Endothelial cell of umbilical vein (primary cell): ENCODE results near the gene DCC. TPM values are rescaled to one million over a fixed set of nuclear protein-coding genes. Genes with fewer than 3 reads are reported as not detected.

Experiments used
- BruUV-seq: library from RNA; stranded (reverse); fragments of 400-500 nt; replicated peaks from 2 replicates; lab custom pipeline; 2021; lab: Mats Ljungman, UMichigan
- CTCF ChIA-PET: fragments of 300-600, 350-600 bp; sonication (Branson Sonifier 250); formaldehyde crosslinking; loops from one replicate; lab custom pipeline; 2021; ENCODE audit warnings: antibody characterized with exemption, inconsistent platforms; lab: Charles Lee
- POLR2A ChIA-PET: fragments of 300-600, 350-600 bp; sonication (Branson Sonifier 250); formaldehyde crosslinking; loops from one replicate; lab custom pipeline; 2021; ENCODE audit warnings: antibody characterized with exemption, inconsistent platforms; lab: Charles Lee
- DNase-seq: peaks from one replicate; pipeline ENCODE4 v3.0.0-alpha.2; 2011; ENCODE audit warnings: low read depth, low spot score
- FAIRE-seq: peaks from 2 replicates; lab custom pipeline; 2011; peaks lifted over from hg19 to GRCh38; lab: Jason Lieb, UNC
- H2AFZ ChIP-seq: 2 replicates; pipeline ENCODE4 v1.6.0; 2012; ENCODE audit warnings: low read depth, low read length, control low read depth, inconsistent platforms
- H3K27ac ChIP-seq: 2 replicates; pipeline ENCODE4 v1.5.1; 2011; ENCODE audit warnings: low read depth, mild to moderate bottlenecking, control low read depth, low read length, moderate library complexity; ENCODE audit not compliant: insufficient read depth
- H3K27me3 ChIP-seq, 2 experiments: 2 replicates each; pipeline versions ENCODE4 v1.6.0 to v1.6.1; 2011; ENCODE audit warnings: low read length in 2 of 2, mixed read lengths in 1 of 2; ENCODE audit not compliant: control insufficient read depth in 2 of 2, insufficient read depth in 2 of 2
- H3K36me3 ChIP-seq, 2 experiments: 2 replicates in 1 of 2; 3 replicates in 1 of 2; pipeline ENCODE4 v1.5.1; 2011; ENCODE audit warnings: low read length in 2 of 2, mild to moderate bottlenecking in 1 of 2, moderate library complexity in 1 of 2; ENCODE audit not compliant: control insufficient read depth in 2 of 2, insufficient read depth in 2 of 2; ENCODE audit errors: extremely low read depth in 1 of 2
- H3K4me1 ChIP-seq: 3 replicates; pipeline ENCODE4 v1.5.1; 2011; ENCODE audit warnings: mild to moderate bottlenecking, low read length; ENCODE audit not compliant: control insufficient read depth, insufficient read depth; ENCODE audit errors: extremely low read depth
- H3K4me2 ChIP-seq: 2 replicates; pipeline ENCODE4 v1.6.1; 2011; ENCODE audit warnings: low read length, control low read depth, mixed read lengths; ENCODE audit not compliant: insufficient read depth
- H3K4me3 ChIP-seq, 3 experiments: fragments of 200-600 bp in 1 of 3; sonication (generic), shearing (Covaris generic) in 1 of 3; replicated peaks in 1 of 3; 2 replicates each; pipeline ENCODE4 v1.5.1; 2011 to 2016; ENCODE audit warnings: control low read depth in 3 of 3, low read length in 3 of 3, mild to moderate bottlenecking in 2 of 3, inconsistent platforms in 1 of 3, low read depth in 1 of 3, moderate library complexity in 1 of 3; ENCODE audit not compliant: insufficient read depth in 1 of 3
- H3K79me2 ChIP-seq: 2 replicates; pipeline ENCODE4 v1.6.0; 2012; ENCODE audit warnings: low read length, inconsistent platforms; ENCODE audit not compliant: control insufficient read depth, insufficient read depth
- H3K9ac ChIP-seq: replicated peaks from 2 replicates; pipeline ENCODE3; 2011; ENCODE audit warnings: low read length, control low read depth; ENCODE audit not compliant: insufficient read depth; ENCODE audit errors: extremely low read depth
- H3K9me1 ChIP-seq: replicated peaks from 3 replicates; pipeline ENCODE4 v1.6.0; 2011; ENCODE audit warnings: mild to moderate bottlenecking, low read length; ENCODE audit not compliant: control insufficient read depth, insufficient read depth; ENCODE audit errors: extremely low read depth
- H3K9me3 ChIP-seq: replicated peaks from 2 replicates; pipeline ENCODE4 v1.5.1; 2012; ENCODE audit warnings: low read length, inconsistent platforms; ENCODE audit not compliant: control insufficient read depth, insufficient read depth
- H4K20me1 ChIP-seq: replicated peaks from 2 replicates; pipeline ENCODE3; 2011; ENCODE audit warnings: mild to moderate bottlenecking, low read length; ENCODE audit not compliant: control insufficient read depth, insufficient read depth; ENCODE audit errors: extremely low read depth
- CTCF ChIP-seq, 2 donors: IDR thresholded peaks; 1 replicate in 1 of 2; 2 replicates in 1 of 2; pipeline ENCODE4 v1.5.1; 2011; ENCODE audit warnings: low read length in 2 of 2, mild to moderate bottlenecking in 2 of 2, moderate library complexity in 2 of 2, control low read depth in 1 of 2, inconsistent platforms in 1 of 2, low read depth in 1 of 2; ENCODE audit not compliant: insufficient read depth in 1 of 2; ENCODE audit errors: extremely low read depth in 1 of 2
- EZH2 ChIP-seq: IDR thresholded peaks from 2 replicates; pipeline ENCODE4 v1.6.1; 2012; ENCODE audit warnings: borderline replicate concordance, low read depth, mild to moderate bottlenecking, moderate library complexity, low read length, inconsistent platforms; ENCODE audit not compliant: severe bottlenecking
- FOS ChIP-seq: IDR thresholded peaks from 2 replicates; pipeline ENCODE4 v1.6.1; 2011; ENCODE audit warnings: mild to moderate bottlenecking, low read length, moderate library complexity, borderline replicate concordance; ENCODE audit not compliant: insufficient read depth
- GATA2 ChIP-seq: IDR thresholded peaks from 2 replicates; pipeline ENCODE4 v1.7.0; 2011; ENCODE audit warnings: low read depth, mild to moderate bottlenecking, moderate library complexity, mixed read lengths, low read length; ENCODE audit not compliant: insufficient read length, insufficient read depth
- JUN ChIP-seq: IDR thresholded peaks from 2 replicates; pipeline ENCODE4 v1.6.1; 2011; ENCODE audit warnings: borderline replicate concordance, low read depth; ENCODE audit not compliant: insufficient read length, insufficient read depth
- MYC ChIP-seq: IDR thresholded peaks from one replicate; pipeline ENCODE4 v1.6.1; 2011; ENCODE audit warnings: mild to moderate bottlenecking, low read depth, low read length
- POLR2A ChIP-seq: IDR thresholded peaks from 2 replicates; pipeline ENCODE4 v1.6.1; 2012; ENCODE audit warnings: low read depth, mild to moderate bottlenecking, control low read depth, low read length
- POLR2AphosphoS5 ChIP-seq: IDR thresholded peaks from 2 replicates; pipeline ENCODE4 v1.6.1; 2012; ENCODE audit warnings: low read depth, mild to moderate bottlenecking, control low read depth, low read length, moderate library complexity; ENCODE audit not compliant: insufficient read depth
- dilution Hi-C: fragments of 300-500 bp; cut with MboI; formaldehyde crosslinking; loops from one replicate; pipeline ENCODE4 v1.15.0; 2019; ENCODE audit warnings: low sequenced_read_pairs; ENCODE audit not compliant: extremely low pct_ligation_motif_present
- intact Hi-C: fragments of 100-400 bp; cut with micrococcal nuclease; formaldehyde crosslinking; loops from one replicate; pipeline ENCODE4 v1.10.0; 2022
- polyA plus RNA-seq, 4 experiments: library from polyadenylated mRNA; depleted of rRNA in 3 of 4; stranded (reverse) in 3 of 4; unstranded in 1 of 4; fragments of >200 nt; gene quantifications; 2 replicates each; pipeline versions ENCODE4 v1.2.1 to v1.2.3, GENCODE V29; 2011 to 2012; ENCODE audit warnings: missing spikeins in 1 of 4
- total RNA-seq: library from RNA; stranded (reverse); gene quantifications from 2 replicates; pipeline ENCODE4 v1.2.3, GENCODE V29; 2021
- TF ChIP-seq, protein P1 (sequence below): IDR thresholded peaks from 2 replicates; pipeline ENCODE4 v1.6.1; 2011; ENCODE audit not compliant: insufficient read depth, insufficient read length

Gene DCC
- total and polyA plus RNA-seq, 2 donors (not counting 3 experiments of a cell fraction or from before 2014, with no cell fraction given): not detected

- BruUV-seq: no TSS peak
- DNase-seq: no peak
- Histone ChIP-seq H3K9ac (no peak overlapping the region), H3K79me2 (no peaks in the 10 kb centered on the region), H3K4me3 (no peak overlapping the region), H2AFZ (no peak overlapping the region), H3K4me2 (no peak overlapping the region), H3K9me3 (peaks cover 4% of the 10 kb centered on the region), H3K27me3 (no peaks in the 10 kb centered on the region), H3K4me1 (no peaks in the 10 kb centered on the region), H3K27ac (no peak overlapping the region), H3K9me1 (no peaks in the 10 kb centered on the region), H4K20me1 (no peaks in the 10 kb centered on the region), H3K36me3 (no peaks in the 10 kb centered on the region)
- no peak for TF ChIP-seq MYC
- TF ChIP-seq FOS: no peak
- intact Hi-C loops (no loop called here), dilution Hi-C loops (no loop called here)
- CTCF ChIA-PET: no interaction called here
- POLR2A ChIA-PET: no interaction called here
- no peak for FAIRE-seq
These were observed 248.9 kb downstream of the DCC start for GRCh38 chr18:52588931-52589330.

DNA sequence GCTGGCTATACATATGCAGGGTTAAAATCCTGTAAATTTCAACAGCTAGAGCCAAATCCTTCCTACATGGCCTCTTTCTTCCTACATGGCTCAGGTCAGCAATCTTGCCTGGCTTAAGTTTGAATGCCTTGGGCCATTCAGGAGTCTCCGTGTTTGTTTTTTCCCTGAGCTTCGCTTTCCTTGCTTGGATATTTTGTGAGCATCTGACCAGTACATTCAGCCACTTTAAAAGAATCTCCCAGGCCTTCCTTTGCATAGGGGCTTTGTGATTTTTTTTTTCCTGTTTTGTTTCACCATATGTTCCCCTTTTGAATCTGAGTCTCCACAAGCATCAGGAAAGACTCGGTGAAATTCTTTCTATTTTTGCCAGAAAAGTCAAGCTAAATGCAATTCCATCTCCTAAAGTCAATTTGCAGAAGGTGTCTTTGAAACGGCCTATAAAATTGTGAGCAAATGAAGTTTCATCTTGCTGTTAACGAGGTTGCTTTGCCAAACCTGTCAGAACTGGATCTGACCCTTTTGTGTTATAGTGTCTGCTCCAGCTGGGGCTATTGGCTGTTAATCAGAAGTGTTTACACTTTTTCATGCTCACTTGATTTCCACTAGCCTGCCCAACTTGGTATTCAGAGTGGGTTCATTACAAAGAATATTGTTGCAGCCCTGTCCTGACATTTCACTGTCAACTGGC, 256.9 kb downstream of the DCC start:
- no peaks in the 10 kb centered on the region for H3K4me1 ChIP-seq
- no peak overlapping the region for H3K9ac ChIP-seq
- intact Hi-C loops (no loop called here), dilution Hi-C loops (no loop called here)
- CTCF ChIA-PET: no interaction called here
- POLR2A ChIA-PET: no interaction called here
- H2AFZ ChIP-seq: no peak overlapping the region
- H3K79me2 ChIP-seq: no peaks in the 10 kb centered on the region
- no peaks in the 10 kb centered on the region for H3K27me3 ChIP-seq
- DNase-seq (no peak), FAIRE-seq (no peak)
- H3K4me2 ChIP-seq: no peak overlapping the region
- TF ChIP-seq, protein P1, sequence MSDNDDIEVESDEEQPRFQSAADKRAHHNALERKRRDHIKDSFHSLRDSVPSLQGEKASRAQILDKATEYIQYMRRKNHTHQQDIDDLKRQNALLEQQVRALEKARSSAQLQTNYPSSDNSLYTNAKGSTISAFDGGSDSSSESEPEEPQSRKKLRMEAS: no peak
- TF ChIP-seq POLR2AphosphoS5 (no peak), POLR2A (no peak), CTCF (IDR thresholded peaks at IDR 0.05; ENCODE audit: extremely low read depth in 1 of 2, insufficient read depth in 1 of 2, low read depth in 1 of 2, low read length in 2 of 2) (no peak), FOS (no peak), JUN (no peak), MYC (no peak), EZH2 (no peak), GATA2 (no peak)
- H3K27ac ChIP-seq: no peak overlapping the region
- peaks cover 4% of the 10 kb centered on the region for H3K9me3 ChIP-seq
- no peaks in the 10 kb centered on the region for H3K9me1 ChIP-seq
- H3K36me3 ChIP-seq: no peaks in the 10 kb centered on the region
- no peak overlapping the region for H3K4me3 ChIP-seq
- H4K20me1 ChIP-seq: no peaks in the 10 kb centered on the region
- BruUV-seq: no TSS peak
